CD8-positive, alpha-beta memory T cell (primary cell): ENCODE data around the gene IL17B. TPM values are rescaled to one million over a fixed set of nuclear protein-coding genes. Genes with fewer than 3 reads are reported as not detected.

Source experiments
- CTCF ChIA-PET: fragments of 350-600 bp; sonication (Branson Sonifier 250); formaldehyde crosslinking; loops from one replicate; lab custom pipeline; 2021; ENCODE audit warnings: antibody characterized with exemption; lab: Charles Lee
- POLR2A ChIA-PET: fragments of 350-600 bp; sonication (Branson Sonifier 250); formaldehyde crosslinking; loops from one replicate; lab custom pipeline; 2021; ENCODE audit warnings: antibody characterized with exemption; lab: Charles Lee
- DNase-seq, 5 donors: peaks; one replicate each; pipeline versions ENCODE4 v3.0.0 to v3.0.0-alpha.2; 2020 to 2022; ENCODE audit warnings: mixed read lengths in 1 of 5
- H3K27ac ChIP-seq: one replicate; pipeline ENCODE4 v1.7.0; 2013; ENCODE audit warnings: low read depth, mild to moderate bottlenecking, low read length, moderate library complexity
- H3K27me3 ChIP-seq: 2 replicates; pipeline ENCODE4 v1.7.0; 2013; ENCODE audit warnings: low read length, mild to moderate bottlenecking; ENCODE audit not compliant: insufficient read depth, poor library complexity, severe bottlenecking
- H3K36me3 ChIP-seq: 2 replicates; pipeline ENCODE4 v1.7.0; 2013; ENCODE audit warnings: mild to moderate bottlenecking, low read length, moderate library complexity; ENCODE audit not compliant: insufficient read depth
- H3K4me1 ChIP-seq: 2 replicates; pipeline ENCODE4 v1.7.0; 2013; ENCODE audit warnings: mild to moderate bottlenecking, low read length, moderate library complexity; ENCODE audit not compliant: insufficient read depth
- H3K4me3 ChIP-seq: 2 replicates; pipeline ENCODE4 v1.7.0; 2013; ENCODE audit warnings: mild to moderate bottlenecking, low read length
- H3K9me3 ChIP-seq: 2 replicates; pipeline ENCODE4 v1.7.0; 2013; ENCODE audit warnings: mild to moderate bottlenecking, low read length
- H3K27ac Mint-ChIP-seq, 8 donors: one replicate each; pipeline ENCODE4 v1.8.0; 2020 to 2021; ENCODE audit warnings: mixed read lengths in 8 of 8, mild to moderate bottlenecking in 6 of 8, inconsistent platforms in 3 of 8, moderate library complexity in 3 of 8
- H3K27me3 Mint-ChIP-seq, 2 donors: one replicate each; pipeline ENCODE4 v1.8.0; 2020 to 2021; ENCODE audit warnings: mixed read lengths in 2 of 2, mild to moderate bottlenecking in 1 of 2, moderate library complexity in 1 of 2
- H3K36me3 Mint-ChIP-seq, 3 donors: one replicate each; pipeline ENCODE4 v1.8.0; 2020 to 2021; ENCODE audit warnings: mixed read lengths in 3 of 3, inconsistent platforms in 1 of 3, mild to moderate bottlenecking in 1 of 3
- H3K4me1 Mint-ChIP-seq, 3 donors: one replicate each; pipeline ENCODE4 v1.8.0; 2020 to 2021; ENCODE audit warnings: mixed read lengths in 3 of 3, inconsistent platforms in 1 of 3, mild to moderate bottlenecking in 1 of 3
- H3K4me3 Mint-ChIP-seq, 7 donors: one replicate each; pipeline ENCODE4 v1.8.0; 2020 to 2021; ENCODE audit warnings: mixed read lengths in 7 of 7, mild to moderate bottlenecking in 6 of 7, moderate library complexity in 4 of 7, inconsistent platforms in 2 of 7
- H3K9me3 Mint-ChIP-seq, 5 donors: one replicate each; pipeline ENCODE4 v1.8.0; 2020 to 2022; ENCODE audit warnings: mixed read lengths in 5 of 5, mild to moderate bottlenecking in 3 of 5, moderate library complexity in 2 of 5, inconsistent platforms in 1 of 5
- polyA plus RNA-seq: library from polyadenylated mRNA; unstranded; fragments of 300-500 nt; fragmentation: Illumina TruSeq; gene quantifications from one replicate; pipeline ENCODE4 v1.2.3, GENCODE V29; 2021
- total RNA-seq, 2 experiments: library from RNA; stranded (reverse); gene quantifications; one replicate each; pipeline ENCODE4 v1.2.3, GENCODE V29; 2021

The IL17B gene
- total and polyA plus RNA-seq, 3 experiments from 2014 or later = not detected

DNA sequence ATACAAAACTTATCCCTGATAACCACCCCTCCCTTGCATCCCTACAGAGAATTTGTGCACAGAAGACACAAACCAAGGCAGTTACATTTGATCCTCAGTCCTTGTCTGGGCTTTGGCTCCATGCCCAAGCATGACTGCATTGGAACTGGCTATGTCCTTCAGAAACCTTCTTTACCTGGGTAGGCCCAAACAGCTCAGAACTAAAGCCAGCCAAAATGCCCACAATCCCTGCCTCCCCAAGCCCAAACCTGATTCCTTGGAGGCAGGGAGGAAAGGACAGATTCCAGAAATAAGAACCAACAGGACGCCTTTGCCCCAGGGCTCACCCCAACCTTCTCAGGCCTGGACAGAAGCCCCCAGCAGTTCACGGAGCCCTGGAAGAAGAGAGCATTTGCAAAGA lies 8.2 kb downstream of the IL17B start:
- peaks cover 4% of the 10 kb centered on the region for H3K4me1 ChIP-seq
- H3K27ac ChIP-seq = no peak overlapping the region
- no peaks in the 10 kb centered on the region for H3K27me3 Mint-ChIP-seq
- H3K4me3 Mint-ChIP-seq = no peak overlapping the region
- DNase-seq = no peak
- H3K36me3 Mint-ChIP-seq = peaks cover 0 to 7% (median under 1%) of the 10 kb centered on the region in 3 donors
- peaks cover 11 to 18% (median 16%) of the 10 kb centered on the region in 3 donors for H3K4me1 Mint-ChIP-seq
- CTCF ChIA-PET = interaction anchor here (0.9 to 15.7 kb wide), 12 partner anchors 8 to 232 kb away, joined by 3 to 221 read pairs (median 6); partner anchors contain the start of genes GRPEL2 and PCYOX1L
- no peaks in the 10 kb centered on the region for H3K27me3 ChIP-seq
- H3K4me3 ChIP-seq = no peak overlapping the region
- no peak overlapping the region for H3K27ac Mint-ChIP-seq
- H3K36me3 ChIP-seq = no peaks in the 10 kb centered on the region
- POLR2A ChIA-PET = interaction anchor here (1.2 kb wide), 1 partner anchor 19 kb away, joined by 3 read pairs; no protein-coding TSS in a partner anchor
- H3K9me3 ChIP-seq = no peaks in the 10 kb centered on the region
- H3K9me3 Mint-ChIP-seq = no peaks in the 10 kb centered on the region

DNA sequence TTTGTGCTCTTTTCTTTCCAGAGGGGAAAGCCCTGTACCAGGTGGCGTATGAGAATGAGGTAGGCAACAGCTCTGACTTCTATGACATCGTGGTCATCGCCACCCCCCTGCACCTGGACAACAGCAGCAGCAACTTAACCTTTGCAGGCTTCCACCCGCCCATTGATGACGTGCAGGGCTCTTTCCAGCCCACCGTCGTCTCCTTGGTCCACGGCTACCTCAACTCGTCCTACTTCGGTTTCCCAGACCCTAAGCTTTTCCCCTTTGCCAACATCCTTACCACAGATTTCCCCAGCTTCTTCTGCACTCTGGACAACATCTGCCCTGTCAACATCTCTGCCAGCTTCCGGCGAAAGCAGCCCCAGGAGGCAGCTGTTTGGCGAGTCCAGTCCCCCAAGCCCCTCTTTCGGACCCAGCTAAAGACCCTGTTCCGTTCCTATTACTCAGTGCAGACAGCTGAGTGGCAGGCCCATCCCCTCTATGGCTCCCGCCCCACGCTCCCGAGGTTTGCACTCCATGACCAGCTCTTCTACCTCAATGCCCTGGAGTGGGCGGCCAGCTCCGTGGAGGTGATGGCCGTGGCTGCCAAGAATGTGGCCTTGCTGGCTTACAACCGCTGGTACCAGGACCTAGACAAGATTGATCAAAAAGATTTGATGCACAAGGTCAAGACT lies 11.0 kb downstream of the IL17B start:
- Histone ChIP-seq H3K4me1 (peaks cover 4% of the 10 kb centered on the region), H3K9me3 (no peaks in the 10 kb centered on the region), H3K36me3 (no peaks in the 10 kb centered on the region), H3K27me3 (no peaks in the 10 kb centered on the region), H3K27ac (no peak overlapping the region), H3K4me3 (no peak overlapping the region)
- Mint-ChIP-seq H3K27ac (no peak overlapping the region), H3K4me3 (no peak overlapping the region), H3K36me3 (peaks cover 0 to 17% (median 0%) of the 10 kb centered on the region in 3 donors), H3K27me3 (no peaks in the 10 kb centered on the region), H3K9me3 (no peaks in the 10 kb centered on the region), H3K4me1 (peaks cover 11 to 18% (median 16%) of the 10 kb centered on the region in 3 donors)
- POLR2A ChIA-PET = interaction anchor here (0.5 to 1.0 kb wide), 2 partner anchors 12 to 371 kb away, joined by 3 to 4 read pairs; no protein-coding TSS in a partner anchor
- CTCF ChIA-PET = interaction anchor here (0.7 to 15.7 kb wide), 16 partner anchors 7 to 231 kb away, joined by 3 to 221 read pairs (median 5); partner anchors contain the start of genes GRPEL2 and PCYOX1L
- DNase-seq = no peak

DNA sequence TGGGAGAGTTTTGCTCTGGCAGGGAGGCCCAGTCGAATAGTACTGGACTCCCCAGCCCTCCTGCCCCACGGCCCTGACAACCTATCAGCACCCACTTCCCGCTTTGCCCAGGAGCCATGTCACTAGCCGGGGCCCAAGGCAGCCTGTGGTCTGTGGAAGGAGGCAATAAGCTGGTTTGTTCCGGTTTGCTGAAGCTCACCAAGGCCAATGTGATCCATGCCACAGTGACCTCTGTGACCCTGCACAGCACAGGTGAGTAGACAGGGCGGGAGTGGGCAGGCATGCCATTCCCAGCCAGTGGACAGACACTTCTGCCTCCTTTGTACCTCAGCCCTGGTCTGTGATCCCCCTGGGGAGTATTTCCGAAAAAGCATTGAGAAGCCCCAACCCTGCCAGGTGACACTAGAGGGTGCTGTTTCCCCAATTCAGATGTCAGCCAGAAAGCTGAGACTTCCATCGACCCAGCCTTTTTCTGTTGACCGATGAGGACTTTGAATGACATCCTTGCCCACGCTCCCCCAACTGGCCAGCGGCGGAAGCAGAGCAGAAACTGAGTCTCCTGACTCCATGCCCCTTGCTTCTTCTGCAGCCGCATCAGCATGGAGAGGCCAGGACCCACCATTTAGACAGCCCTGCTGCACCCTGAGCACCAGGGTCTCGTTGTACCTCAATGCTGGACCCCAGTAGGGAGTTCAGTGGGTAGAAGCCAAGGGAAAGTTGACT lies 11.7 kb downstream of the IL17B start:
- Histone ChIP-seq H3K27me3 (no peaks in the 10 kb centered on the region), H3K4me1 (peaks cover 4% of the 10 kb centered on the region), H3K9me3 (no peaks in the 10 kb centered on the region), H3K4me3 (no peak overlapping the region), H3K36me3 (no peaks in the 10 kb centered on the region), H3K27ac (no peak overlapping the region)
- H3K4me1 Mint-ChIP-seq = peaks cover 11 to 18% (median 16%) of the 10 kb centered on the region in 3 donors
- H3K4me3 Mint-ChIP-seq = no peak overlapping the region
- CTCF ChIA-PET = interaction anchor here (0.7 to 15.7 kb wide), 16 partner anchors 8 to 231 kb away, joined by 3 to 221 read pairs (median 5); partner anchors contain the start of genes GRPEL2 and PCYOX1L
- H3K36me3 Mint-ChIP-seq = peaks cover 0 to 21% (median 0%) of the 10 kb centered on the region in 3 donors
- H3K9me3 Mint-ChIP-seq = no peaks in the 10 kb centered on the region
- no peaks in the 10 kb centered on the region for H3K27me3 Mint-ChIP-seq
- POLR2A ChIA-PET = interaction anchor here (0.8 to 1.0 kb wide), 2 partner anchors 10 to 11 kb away, joined by 4 read pairs; partner anchors contain the start of gene PCYOX1L
- DNase-seq = peak; percentile 13 to 55 (median 22)
- peak overlapping the region in 3 of 8 donors; percentile 21 to 38 (median 33) for H3K27ac Mint-ChIP-seq

- peaks cover 0 to 21% (median 0%) of the 10 kb centered on the region in 3 donors for H3K36me3 Mint-ChIP-seq
- peak overlapping the region in 1 of 8 donors; percentile 54 for H3K27ac Mint-ChIP-seq
- Histone ChIP-seq H3K9me3 (no peaks in the 10 kb centered on the region), H3K27me3 (no peaks in the 10 kb centered on the region), H3K4me3 (no peak overlapping the region), H3K27ac (no peak overlapping the region), H3K4me1 (peaks cover 4% of the 10 kb centered on the region), H3K36me3 (no peaks in the 10 kb centered on the region)
- no peaks in the 10 kb centered on the region for H3K27me3 Mint-ChIP-seq
- ChIA-PET CTCF (interaction anchor here (1.2 to 15.7 kb wide), 9 partner anchors 9 to 52 kb away, joined by 4 to 221 read pairs (median 7); partner anchors contain the start of genes GRPEL2 and PCYOX1L), POLR2A (interaction anchor here (0.8 kb wide), 1 partner anchor 8 kb away, joined by 3 read pairs; the partner anchor contains the start of gene PCYOX1L)
- peaks cover 9 to 14% (median 14%) of the 10 kb centered on the region in 3 donors for H3K4me1 Mint-ChIP-seq
- no peak overlapping the region for H3K4me3 Mint-ChIP-seq
- DNase-seq = no peak
- H3K9me3 Mint-ChIP-seq = no peaks in the 10 kb centered on the region
These were observed 12.8 kb downstream of the IL17B start for GRCh38 chr5:149366169-149366729.

DNA sequence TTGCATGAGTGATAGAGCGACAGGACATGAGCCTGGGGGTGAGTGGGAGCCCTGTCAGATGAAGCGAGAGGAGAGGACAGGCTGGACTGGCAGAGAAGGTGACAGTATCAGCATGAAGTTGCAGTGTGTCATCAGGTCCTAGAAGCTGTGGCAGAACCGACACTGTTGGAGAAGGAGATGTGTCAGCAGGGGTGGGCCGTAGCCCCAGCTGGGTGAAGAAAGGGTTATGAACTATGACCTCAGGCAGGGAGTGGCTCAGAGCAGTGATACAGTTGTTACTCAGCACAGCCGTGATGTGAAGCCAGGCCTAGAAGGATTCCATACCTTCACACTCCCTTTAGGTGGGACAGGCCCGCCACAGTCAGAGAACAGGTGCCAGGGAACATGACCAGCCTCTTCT lies 13.7 kb downstream of the IL17B start:
- no peaks in the 10 kb centered on the region for H3K27me3 Mint-ChIP-seq
- POLR2A ChIA-PET = no interaction called here

GRCh38 chr5:149364719-149365118 lies 14.4 kb downstream of the IL17B start:
- no peaks in the 10 kb centered on the region for H3K9me3 Mint-ChIP-seq
- no peaks in the 10 kb centered on the region for H3K36me3 ChIP-seq
- H3K4me1 ChIP-seq = peaks cover 20% of the 10 kb centered on the region
- H3K27me3 ChIP-seq = no peaks in the 10 kb centered on the region
- no peak overlapping the region for H3K4me3 ChIP-seq
- no peak overlapping the region for H3K27ac ChIP-seq
- H3K27ac Mint-ChIP-seq = peak overlapping the region in 1 of 8 donors; percentile 35
- peaks cover 21 to 29% (median 28%) of the 10 kb centered on the region in 3 donors for H3K4me1 Mint-ChIP-seq
- no peaks in the 10 kb centered on the region for H3K9me3 ChIP-seq
- DNase-seq = no peak
- H3K36me3 Mint-ChIP-seq = peaks cover 0 to 21% (median 0%) of the 10 kb centered on the region in 3 donors
- H3K4me3 Mint-ChIP-seq = no peak overlapping the region
- ChIA-PET CTCF (interaction anchor here (1.2 kb wide), 1 partner anchor 17 kb away, joined by 5 read pairs; no protein-coding TSS in a partner anchor), POLR2A (no interaction called here)
- H3K27me3 Mint-ChIP-seq = no peaks in the 10 kb centered on the region

More for the DNA sequence above, 13.7 kb downstream of the IL17B start:
- Histone ChIP-seq H3K4me3 (no peak overlapping the region), H3K4me1 (peaks cover 13% of the 10 kb centered on the region), H3K27me3 (no peaks in the 10 kb centered on the region), H3K9me3 (no peaks in the 10 kb centered on the region), H3K36me3 (no peaks in the 10 kb centered on the region), H3K27ac (no peak overlapping the region)
- H3K27ac Mint-ChIP-seq = peak overlapping the region in 2 of 8 donors; percentile 9 to 51
- peaks cover 0 to 21% (median 0%) of the 10 kb centered on the region in 3 donors for H3K36me3 Mint-ChIP-seq
- CTCF ChIA-PET = interaction anchor here (1.2 to 15.7 kb wide), 4 partner anchors 8 to 51 kb away, joined by 4 to 221 read pairs (median 37); partner anchors contain the start of gene PCYOX1L
- H3K9me3 Mint-ChIP-seq = no peaks in the 10 kb centered on the region
- H3K4me1 Mint-ChIP-seq = peaks cover 14 to 22% (median 21%) of the 10 kb centered on the region in 3 donors
- no peak overlapping the region for H3K4me3 Mint-ChIP-seq
- no peak for DNase-seq

- Mint-ChIP-seq H3K4me3 (no peak overlapping the region), H3K36me3 (peaks cover 0 to 18% (median 0%) of the 10 kb centered on the region in 3 donors), H3K27ac (no peak overlapping the region), H3K4me1 (peaks cover 26 to 36% (median 36%) of the 10 kb centered on the region in 3 donors), H3K27me3 (no peaks in the 10 kb centered on the region), H3K9me3 (no peaks in the 10 kb centered on the region)
- ChIA-PET POLR2A (no interaction called here), CTCF (interaction anchor here (0.7 to 1.8 kb wide), 2 partner anchors 8 to 50 kb away, joined by 4 to 7 read pairs; no protein-coding TSS in a partner anchor)
- Histone ChIP-seq H3K4me1 (peaks cover 28% of the 10 kb centered on the region), H3K9me3 (no peaks in the 10 kb centered on the region), H3K4me3 (no peak overlapping the region), H3K27ac (no peak overlapping the region), H3K27me3 (no peaks in the 10 kb centered on the region), H3K36me3 (no peaks in the 10 kb centered on the region)
- no peak for DNase-seq
These were observed 15.2 kb downstream of the IL17B start for GRCh38 chr5:149363936-149364335.
